ENCODE results near the gene SLC66A2.

Gene SLC66A2

GRCh38 chr18:79910563-79911343 lies 40.7 kb downstream of the SLC66A2 start:
- no peak for FAIRE-seq
- no peak for DNase-seq (ENCODE audit: extremely low spot score, insufficient read length, low read depth)

- FAIRE-seq (no peak), DNase-seq (ENCODE audit: extremely low spot score, insufficient read length, low read depth) (no peak)
These were observed 44.7 kb downstream of the SLC66A2 start for GRCh38 chr18:79906706-79907105.

- DNase-seq (ENCODE audit: extremely low spot score, insufficient read length, low read depth): no peak
- FAIRE-seq: peak; percentile 57
These were observed 45.5 kb downstream of the SLC66A2 start for GRCh38 chr18:79905993-79906392.

DNA sequence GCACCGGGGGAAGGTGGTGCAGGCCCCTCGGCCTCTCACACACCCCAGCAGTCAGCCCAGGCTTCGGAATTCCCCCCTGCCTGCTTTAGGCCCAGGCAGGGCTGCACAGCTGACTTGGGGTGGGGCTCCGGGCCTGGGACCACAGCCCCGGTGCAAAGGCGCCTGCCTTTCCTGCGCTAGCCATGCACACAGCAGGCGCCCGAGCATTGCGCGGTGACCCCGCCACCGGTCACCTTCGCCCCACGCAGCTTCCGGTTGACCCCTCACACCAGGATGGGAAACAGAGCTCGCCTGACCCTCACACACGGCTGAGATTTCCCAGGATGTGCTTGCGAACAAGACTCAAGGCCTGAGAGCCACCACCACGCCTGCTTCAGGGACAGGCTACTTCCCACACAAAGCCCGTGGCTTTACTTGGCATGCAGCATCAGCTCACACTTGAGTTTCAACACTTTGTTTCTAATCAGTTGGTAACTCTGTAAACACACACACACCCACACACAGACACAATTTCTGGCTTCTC lies 46.0 kb downstream of the SLC66A2 start:
- FAIRE-seq: no peak
- DNase-seq (ENCODE audit: extremely low spot score, insufficient read length, low read depth): no peak

DNA sequence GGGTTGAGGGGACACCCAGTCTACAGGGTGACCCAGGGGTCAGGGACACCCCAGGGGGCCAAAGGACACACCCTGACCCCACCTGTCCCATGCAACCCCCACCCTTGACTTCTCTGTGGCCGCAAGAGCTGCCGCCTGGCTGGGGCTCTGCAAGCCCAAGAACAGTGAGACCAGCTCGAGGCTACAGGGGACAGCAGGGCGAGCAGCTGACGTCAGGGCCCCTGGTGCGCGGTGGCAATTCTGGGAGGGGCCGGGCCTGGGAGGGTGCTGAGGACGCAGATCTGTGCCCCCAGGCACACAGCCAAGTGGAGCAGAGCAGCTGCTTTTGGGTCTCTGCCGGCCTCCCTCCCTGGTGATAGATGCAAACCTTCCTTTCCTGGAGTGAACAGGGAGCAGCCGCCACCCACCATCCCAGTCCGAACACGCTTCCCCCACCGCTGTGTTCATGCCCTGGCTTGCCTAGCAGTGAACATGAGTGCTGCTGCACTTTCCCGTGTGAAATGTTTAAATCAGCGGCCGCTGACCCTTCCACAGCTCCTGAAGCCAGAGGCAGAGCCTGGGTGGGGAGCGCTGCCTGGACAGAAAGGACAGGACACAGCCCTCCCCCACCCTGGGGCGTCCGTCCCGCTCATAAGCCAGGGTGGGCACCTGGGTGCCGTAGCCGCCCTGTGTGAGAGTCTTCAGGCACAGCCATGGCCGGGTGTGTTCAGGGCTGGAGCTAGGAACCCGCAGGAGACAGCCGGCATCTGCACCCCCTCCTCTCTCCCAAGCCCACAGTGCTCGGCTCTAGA lies 46.9 kb downstream of the SLC66A2 start:
- no peak for FAIRE-seq
- DNase-seq (ENCODE audit: extremely low spot score, insufficient read length, low read depth): no peak

DNA sequence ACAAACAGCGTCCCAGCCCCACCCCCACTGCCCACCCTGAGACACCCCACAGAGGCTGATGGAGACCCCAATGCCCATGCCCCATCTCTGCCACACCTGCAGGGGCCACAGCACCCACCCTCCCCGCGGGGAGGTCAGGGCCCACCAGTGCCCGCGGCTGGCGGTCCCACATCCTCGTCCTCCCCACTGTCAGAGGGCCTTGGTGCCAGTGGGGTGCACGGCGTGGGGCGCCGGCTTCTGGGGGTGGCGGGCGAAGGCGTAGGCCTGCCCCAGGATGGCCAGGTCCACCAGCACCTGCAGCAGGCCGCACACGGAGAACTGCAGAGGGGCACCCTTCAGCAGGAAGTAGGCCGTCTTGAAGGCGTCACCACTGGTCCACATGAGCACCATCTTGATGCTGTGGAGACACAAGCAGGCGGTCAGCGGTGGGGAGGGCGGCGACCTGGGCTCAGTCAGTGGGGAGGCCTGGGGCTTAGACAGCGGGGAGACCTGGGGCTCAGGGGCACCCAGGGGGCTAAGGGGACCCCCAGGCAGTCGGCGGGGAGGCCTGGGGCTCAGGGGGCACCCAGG lies 47.6 kb downstream of the SLC66A2 start:
- DNase-seq (ENCODE audit: extremely low spot score, insufficient read length, low read depth) (no peak), FAIRE-seq (no peak)

GRCh38 chr18:79903071-79903635 lies 48.3 kb downstream of the SLC66A2 start:
- DNase-seq (ENCODE audit: extremely low spot score, insufficient read length, low read depth) (no peak), FAIRE-seq (no peak)

DNA sequence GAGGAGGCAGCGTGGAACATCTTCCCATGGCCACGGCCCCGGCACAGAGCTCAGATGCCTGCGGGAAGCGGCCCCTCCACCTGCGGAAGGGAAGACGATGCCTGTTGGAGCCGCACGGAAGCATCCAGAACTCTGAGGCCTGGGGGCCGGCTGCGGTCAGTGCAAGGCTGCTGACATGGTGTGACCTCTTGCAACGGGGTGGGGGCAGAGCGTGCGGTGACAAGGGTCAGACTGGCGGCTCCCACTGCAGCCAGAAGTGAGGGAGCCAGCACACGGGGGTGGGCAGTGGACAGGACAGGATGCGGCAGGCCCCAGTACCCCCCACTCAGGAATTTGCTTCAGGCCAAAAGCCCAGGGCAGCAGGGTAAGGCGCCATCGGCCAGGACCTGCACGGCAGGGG lies 48.8 kb downstream of the SLC66A2 start:
- no peak for DNase-seq (ENCODE audit: extremely low spot score, insufficient read length, low read depth)
- no peak for FAIRE-seq

DNA sequence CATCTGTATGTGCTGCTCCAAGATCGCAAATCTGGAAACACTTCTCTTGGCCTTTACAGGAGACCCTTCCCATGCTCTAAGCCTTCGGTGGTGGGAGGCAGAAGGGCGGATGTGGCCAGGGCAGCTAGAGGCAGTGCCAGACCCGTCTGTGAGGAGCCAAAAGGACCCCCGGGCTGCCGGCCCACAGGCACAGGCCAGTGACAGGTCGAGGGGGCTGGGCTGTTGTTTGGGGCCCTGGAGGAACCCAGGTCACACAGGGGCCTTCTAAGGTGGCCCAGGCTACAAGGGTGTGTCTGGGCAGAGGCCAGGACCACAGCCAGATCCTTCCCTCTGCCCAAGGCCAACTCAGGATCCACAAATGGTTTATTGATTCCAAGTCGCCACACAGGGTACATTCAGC lies 49.4 kb downstream of the SLC66A2 start:
- DNase-seq (ENCODE audit: extremely low spot score, insufficient read length, low read depth): no peak
- FAIRE-seq: no peak

DNA sequence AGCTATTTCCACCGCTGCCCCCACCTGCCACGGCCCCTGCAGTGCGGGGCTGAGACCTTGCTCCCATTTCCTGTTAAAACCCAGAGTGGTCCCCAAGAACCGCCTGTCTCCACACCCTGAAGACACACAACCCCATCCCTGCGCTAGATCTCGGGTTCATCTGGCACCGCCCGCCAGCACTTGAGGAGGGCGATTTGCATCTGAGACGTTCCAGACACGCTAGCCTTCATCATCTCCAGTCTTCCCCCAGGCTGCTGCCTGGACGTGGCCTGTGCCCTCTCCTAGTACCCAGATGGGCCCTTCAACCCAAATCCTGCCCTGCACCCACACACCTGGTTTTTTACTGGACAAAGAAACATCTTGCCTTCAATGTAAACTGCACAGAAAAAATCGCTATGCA lies 49.8 kb downstream of the SLC66A2 start:
- no peak for FAIRE-seq

DNA sequence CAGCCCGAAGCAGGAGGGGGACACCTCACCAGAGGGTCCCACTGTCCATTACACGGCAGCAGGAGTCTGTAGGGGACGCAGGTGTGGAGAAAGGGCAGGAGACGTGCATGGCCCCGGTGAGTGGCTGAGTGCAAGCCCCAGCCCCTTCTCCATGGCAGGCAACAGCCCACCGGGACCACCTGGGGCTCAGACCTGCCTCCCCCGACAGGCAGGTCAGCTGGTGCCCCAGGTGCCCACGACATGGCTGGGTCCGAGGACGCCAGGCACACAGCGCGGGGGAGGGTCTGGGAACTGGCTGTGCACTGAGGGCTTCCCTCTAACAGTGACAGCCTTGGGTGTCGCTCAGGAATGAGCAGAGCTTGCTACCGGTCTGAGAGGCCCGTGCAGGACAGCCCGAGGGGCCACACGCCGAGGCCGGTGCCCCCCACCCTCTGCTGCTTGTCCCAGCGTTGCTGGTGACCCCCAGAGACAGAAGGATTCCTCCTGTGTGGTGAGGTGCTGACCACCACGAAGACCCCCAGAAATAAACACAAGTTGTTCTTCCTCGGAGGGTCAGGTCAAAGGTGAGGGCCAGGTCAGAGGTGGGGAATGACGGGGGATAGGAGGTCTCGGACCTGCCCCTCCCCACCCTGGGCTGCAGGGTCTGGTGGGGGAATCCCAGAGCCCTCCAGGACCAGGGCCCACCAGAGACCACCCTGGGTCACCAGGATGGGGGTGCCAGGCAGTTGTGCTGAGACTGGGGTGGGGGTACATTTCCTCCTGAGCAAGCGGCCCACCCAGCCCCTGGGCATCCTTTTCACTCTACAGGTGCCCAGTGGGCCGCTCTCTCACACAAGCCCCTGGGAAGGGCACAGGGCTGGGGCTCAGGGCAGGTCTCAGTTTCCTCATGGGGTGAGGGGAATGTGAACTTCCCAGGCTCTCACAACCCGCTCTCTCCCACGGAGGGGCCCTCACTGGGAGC lies 50.6 kb downstream of the SLC66A2 start:
- DNase-seq (ENCODE audit: extremely low spot score, insufficient read length, low read depth) (no peak), FAIRE-seq (no peak)

More for the DNA sequence above, 49.8 kb downstream of the SLC66A2 start:
- DNase-seq (ENCODE audit: extremely low spot score, insufficient read length, low read depth): no peak

DNA sequence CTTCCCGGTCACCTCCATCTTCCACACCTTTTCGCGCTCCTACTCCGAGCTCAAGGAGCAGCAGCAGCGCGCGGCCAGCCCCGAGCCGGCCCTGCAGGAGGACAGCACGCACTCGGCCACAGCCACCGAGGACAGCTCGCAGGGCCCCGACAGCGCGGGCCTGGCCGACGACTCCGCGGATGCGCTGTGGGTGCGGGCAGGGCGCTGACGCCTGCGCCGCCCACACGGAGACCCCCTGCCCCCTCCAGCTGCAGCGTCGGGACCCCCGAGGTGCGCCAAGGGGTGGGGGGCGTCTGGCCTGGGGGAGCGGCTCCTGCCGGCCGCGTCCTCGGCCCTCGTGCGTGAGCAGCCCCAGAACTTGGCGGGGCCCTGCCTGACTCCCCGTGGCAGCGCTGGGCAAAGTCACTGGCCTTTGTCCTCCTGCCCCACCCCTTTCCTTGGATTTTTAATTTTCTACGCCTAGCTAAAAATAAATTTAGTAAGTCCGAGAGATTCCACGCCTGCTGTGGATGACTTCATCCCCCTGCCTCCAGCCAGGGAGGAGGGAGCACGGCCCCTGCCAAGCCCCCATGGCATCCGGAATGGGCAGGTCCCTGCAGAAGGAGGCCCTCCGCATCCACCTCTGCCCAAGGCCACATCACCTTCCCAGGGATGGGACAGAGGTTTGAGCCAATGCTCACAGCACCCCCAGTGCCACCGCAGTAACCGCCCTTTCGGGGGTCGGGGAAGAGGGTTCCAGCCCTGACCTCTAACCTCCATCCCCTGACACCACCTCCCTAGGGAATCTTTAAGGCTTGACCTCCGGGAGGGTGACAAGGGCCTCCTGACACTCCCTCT lies 51.6 kb downstream of the SLC66A2 start:
- DNase-seq (ENCODE audit: extremely low spot score, insufficient read length, low read depth) (no peak), FAIRE-seq (no peak)

- no peak for DNase-seq (ENCODE audit: extremely low spot score, insufficient read length, low read depth)
- FAIRE-seq: no peak
These were observed 52.4 kb downstream of the SLC66A2 start for GRCh38 chr18:79898952-79899608.

DNA sequence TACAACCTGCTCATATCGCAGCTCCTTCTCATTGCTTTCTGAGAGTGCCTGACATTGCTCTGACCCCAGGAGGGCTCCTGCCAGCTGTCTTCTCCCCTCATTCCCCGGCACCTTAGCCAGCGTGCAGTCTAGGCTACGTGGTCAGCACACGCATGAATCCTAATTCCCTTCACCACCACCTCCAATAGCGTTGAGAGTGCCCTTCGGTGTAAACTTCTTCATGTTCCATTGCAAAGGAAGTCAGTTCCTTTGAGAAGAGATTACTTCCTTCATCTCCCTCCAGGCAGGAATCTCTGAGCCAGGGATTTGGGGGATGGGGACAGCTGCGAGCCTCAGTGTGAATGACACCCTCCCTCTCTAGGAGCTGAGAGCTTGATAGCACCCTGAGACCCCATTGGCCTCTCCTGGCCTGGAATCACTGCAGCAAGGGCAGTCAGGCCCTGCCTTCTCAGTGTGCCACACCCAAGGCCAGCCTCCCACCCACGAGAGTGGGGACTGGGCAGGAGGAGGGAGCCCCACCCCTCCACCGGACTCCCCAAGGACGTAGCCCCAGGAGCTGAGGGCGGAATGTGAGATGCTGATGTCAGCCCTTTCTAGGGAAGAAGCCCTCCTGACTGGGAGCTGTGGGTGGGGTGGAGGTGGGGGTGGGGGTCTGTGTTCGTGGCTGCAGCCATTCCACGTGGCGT lies 53.4 kb downstream of the SLC66A2 start:
- DNase-seq (ENCODE audit: extremely low spot score, insufficient read length, low read depth): no peak
- FAIRE-seq: no peak

GRCh38 chr18:79896738-79897137 lies 54.7 kb downstream of the SLC66A2 start:
- DNase-seq (ENCODE audit: extremely low spot score, insufficient read length, low read depth): no peak
- FAIRE-seq: no peak

GRCh38 chr18:79890674-79891073 lies 60.8 kb downstream of the SLC66A2 start:
- FAIRE-seq: no peak
- DNase-seq (ENCODE audit: extremely low spot score, insufficient read length, low read depth): no peak

- DNase-seq (ENCODE audit: extremely low spot score, insufficient read length, low read depth) (no peak), FAIRE-seq (no peak)
These were observed 61.9 kb downstream of the SLC66A2 start for GRCh38 chr18:79889569-79889968.

DNA sequence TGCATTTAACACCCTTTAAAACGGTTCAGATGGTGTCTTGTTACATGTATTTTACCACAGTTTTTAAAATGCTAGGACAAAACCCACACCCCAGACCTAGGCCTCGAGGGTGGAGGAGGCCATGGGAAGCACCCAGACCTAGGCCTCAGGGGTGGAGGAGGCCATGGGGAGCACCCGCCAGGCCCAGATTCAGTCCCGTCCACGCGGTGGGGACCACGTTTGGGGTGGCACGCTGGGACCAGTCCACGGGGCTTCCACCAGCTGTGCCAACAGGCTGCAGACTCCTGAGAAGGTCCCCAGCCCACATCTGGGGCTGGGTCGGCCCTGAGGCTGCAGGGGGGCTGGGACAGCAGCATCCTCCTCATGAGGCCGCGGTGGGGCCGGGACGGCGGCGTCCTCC lies 63.4 kb downstream of the SLC66A2 start:
- DNase-seq (ENCODE audit: extremely low spot score, insufficient read length, low read depth) (no peak), FAIRE-seq (no peak)

Data from GM18507 (cell line).